ENCODE results near the gene LRRC28. TPM values are rescaled to one million over a fixed set of nuclear protein-coding genes. Genes with fewer than 3 reads are reported as not detected.
A peak's percentile ranks its signal among the peaks of the same experiment; 100 is the strongest.

The LRRC28 gene
- total RNA-seq, 2 donors from 2014 or later: 24.8 to 32.2 TPM

- DNase-seq (no peak), ATAC-seq (no peak)
- intact Hi-C loops (cut with DNase I, micrococcal nuclease): no loop called here
Observed at GRCh38 chr15:99328106-99329072, 77.1 kb downstream of the LRRC28 start.

- intact Hi-C loops (cut with DNase I, micrococcal nuclease): no loop called here
- ATAC-seq (no peak), DNase-seq (no peak)
Observed at GRCh38 chr15:99331381-99331780, 80.1 kb downstream of the LRRC28 start.

- intact Hi-C loops (cut with DNase I, micrococcal nuclease): no loop called here
- ATAC-seq: no peak
- no peak for DNase-seq
Observed at GRCh38 chr15:99333413-99333812, 82.1 kb downstream of the LRRC28 start.

DNA sequence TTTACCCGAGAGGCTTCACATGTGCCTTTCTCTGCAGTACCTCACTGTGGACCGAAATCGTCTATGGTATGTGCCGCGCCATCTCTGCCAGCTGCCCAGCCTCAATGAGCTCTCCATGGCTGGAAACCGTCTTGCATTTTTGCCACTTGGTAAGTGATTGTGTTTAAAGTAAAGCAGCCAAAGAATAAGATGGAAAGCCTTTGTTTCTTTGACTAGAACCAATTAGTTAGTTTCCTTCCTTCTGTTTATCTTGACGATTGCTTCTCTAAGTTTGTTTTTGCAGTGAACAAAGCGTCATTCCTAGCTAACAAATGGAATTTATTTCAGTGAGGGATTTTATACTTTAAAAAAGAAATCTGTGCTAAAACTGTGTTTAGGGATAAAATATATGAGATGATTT is 82.7 kb downstream of the LRRC28 start:
- intact Hi-C loops (cut with DNase I, micrococcal nuclease): no loop called here
- no peak for ATAC-seq
- DNase-seq: no peak

DNA sequence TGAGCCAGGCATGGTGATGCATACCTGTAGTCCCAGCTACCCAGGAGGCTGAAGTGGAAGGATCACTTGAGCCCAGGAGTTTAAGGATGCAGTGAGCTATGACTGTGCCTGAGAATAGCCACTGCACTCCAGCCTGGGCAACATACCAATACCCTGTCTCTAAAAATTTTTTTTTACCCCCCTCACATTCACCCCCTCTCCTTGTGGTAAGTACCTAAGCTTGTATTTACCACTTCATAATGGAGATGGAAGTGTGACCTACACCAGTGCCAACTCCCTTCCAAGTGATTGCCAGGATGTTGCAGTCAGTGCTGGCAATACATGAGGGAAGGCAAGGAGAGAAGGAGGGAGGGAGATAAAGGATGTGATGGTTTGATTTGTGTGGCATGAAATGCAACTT is 84.2 kb downstream of the LRRC28 start:
- DNase-seq (no peak), ATAC-seq (no peak)
- intact Hi-C loops (cut with DNase I, micrococcal nuclease): no loop called here

DNA sequence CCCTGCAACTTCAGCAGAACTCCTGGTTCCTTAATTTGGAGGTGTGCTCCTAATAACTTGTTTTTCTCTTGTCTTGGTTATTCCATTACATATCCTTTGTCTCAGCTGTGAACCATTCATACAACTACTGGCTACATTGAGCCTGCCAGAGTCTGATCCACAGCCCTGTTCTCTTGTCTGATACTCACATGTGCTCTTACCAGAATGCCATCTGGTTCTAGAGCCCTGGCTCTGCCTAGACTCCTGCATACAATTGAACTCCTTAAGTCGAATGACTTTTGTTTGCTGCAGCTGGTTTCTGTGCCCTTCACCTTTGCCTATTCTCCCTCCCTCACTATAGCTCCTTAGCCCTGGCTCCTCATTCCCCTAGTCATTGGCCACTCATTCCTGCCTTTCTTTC is 85.5 kb downstream of the LRRC28 start:
- ATAC-seq (no peak), DNase-seq (no peak)
- intact Hi-C loops (cut with DNase I, micrococcal nuclease): no loop called here

GRCh38 chr15:99340347-99340746 is 89.1 kb downstream of the LRRC28 start:
- DNase-seq: no peak
- ATAC-seq: no peak
- intact Hi-C loops (cut with DNase I, micrococcal nuclease): no loop called here

- DNase-seq (no peak), ATAC-seq (no peak)
- intact Hi-C loops (cut with DNase I, micrococcal nuclease): no loop called here
Observed at GRCh38 chr15:99341786-99342185, 90.5 kb downstream of the LRRC28 start.

DNA sequence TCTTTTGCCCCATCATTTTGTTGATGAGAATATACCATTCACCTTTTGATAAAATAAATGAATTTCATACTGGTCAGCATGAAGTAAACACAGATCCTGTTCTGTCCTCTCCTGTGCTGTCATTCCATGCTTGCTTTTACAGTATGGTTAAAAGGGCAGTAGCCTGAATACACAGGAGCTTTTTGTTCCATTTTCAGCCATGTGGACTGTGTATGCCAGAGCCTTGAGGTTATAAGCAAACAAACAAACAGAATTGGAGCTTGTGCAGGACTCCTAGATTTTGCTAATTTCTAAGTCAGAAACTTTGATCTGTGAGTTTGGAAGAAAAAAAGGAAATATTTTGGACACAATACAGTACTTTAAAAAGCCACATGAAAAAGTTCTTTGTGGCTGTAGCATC is 91.9 kb downstream of the LRRC28 start:
- no peak for ATAC-seq
- intact Hi-C loops (cut with DNase I, micrococcal nuclease): no loop called here
- no peak for DNase-seq

- peak in 1 of 2 donors; percentile 15 for DNase-seq
- ATAC-seq: no peak
- intact Hi-C loops (cut with DNase I, micrococcal nuclease): no loop called here
Observed at GRCh38 chr15:99343881-99344551, 92.7 kb downstream of the LRRC28 start.

DNA sequence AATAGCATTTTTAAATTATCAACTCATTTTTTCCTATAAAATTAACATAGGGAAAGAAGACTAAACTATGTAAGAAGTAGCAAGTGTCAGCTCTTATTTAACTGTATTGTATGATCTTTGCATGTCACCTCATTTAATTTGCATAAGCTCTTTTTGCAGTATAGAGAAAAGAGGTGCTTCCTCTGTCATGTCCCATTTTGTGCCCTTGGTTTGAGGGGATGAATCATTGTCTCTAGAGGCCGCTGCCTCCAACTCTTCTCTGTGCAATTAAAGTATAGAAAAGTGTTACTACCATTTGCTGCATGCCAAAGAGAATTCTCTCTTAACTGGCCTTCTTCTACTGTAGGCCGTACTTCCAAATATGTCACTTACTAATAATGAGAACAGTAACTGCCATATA is 93.4 kb downstream of the LRRC28 start:
- no peak for ATAC-seq
- DNase-seq: no peak
- intact Hi-C loops (cut with DNase I, micrococcal nuclease): no loop called here

DNA sequence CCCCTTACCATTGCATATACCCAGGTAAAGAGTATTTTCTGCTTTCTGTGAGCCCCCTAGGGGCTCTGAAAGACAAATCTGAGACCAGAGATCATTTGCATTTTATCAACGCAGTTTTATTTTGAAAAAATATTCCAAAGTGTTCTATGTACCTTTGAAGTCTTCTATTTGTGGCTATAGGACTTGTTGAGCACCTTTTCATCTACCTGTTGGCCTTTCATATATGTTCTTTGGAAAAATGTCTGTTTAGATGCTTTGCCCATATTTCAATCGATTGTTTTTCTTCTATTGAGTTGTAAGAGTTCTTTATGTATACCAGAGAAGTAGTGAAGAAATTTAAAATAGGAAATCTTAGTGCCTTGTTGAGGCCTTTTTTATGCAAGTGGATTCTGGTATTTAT is 94.0 kb downstream of the LRRC28 start:
- ATAC-seq (no peak), DNase-seq (no peak)
- intact Hi-C loops (cut with DNase I, micrococcal nuclease): no loop called here

DNA sequence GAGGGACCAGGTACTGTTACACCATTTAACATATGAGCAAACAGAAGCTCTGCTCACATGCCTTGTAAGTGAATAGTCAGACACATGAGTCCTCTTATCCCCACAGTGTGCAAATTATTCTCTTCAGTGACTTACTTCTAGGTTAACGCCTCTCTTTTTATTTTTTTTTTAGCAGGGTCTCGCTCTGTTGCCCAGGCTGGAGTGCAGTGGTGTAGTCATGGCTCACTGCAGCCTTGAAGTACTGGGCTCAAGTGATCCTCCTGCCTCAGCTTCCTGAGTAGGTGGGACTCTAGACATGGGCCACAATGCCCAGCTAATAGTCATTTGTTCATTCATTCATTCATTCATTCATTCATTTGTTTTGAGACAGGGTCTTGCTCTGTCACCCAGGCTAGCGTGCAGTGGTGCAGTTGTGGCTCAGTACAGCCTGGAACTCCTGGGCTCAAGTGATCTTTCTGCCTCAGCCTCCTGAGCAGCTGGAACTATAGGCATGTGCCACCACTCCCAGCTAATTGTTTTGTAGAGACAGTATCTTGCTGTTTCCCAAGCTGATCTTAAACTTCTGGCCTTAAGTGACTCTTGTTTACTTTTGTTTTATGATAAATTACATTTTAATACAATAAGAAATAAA is 94.7 kb downstream of the LRRC28 start:
- intact Hi-C loops (cut with DNase I, micrococcal nuclease): no loop called here
- DNase-seq (no peak), ATAC-seq (no peak)

DNA sequence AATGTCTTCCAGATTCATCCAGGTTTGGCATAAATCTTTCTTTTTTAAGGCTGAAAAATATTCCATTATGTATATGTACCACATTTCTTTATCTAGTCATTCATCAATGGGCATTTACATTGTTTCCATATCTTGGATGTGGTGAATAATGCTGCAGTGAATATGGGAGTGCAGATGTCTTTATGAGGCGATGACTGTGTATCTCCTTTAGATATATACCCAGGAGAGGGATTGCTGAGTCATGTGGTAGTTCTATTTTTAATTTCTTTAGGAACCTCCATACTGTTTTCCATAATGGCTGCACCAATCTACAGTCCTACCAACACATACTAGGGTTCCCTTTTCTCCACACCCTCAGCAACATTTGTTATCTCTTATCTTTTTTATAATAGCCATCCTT is 96.3 kb downstream of the LRRC28 start:
- ATAC-seq: no peak
- DNase-seq: no peak
- intact Hi-C loops (cut with DNase I, micrococcal nuclease): no loop called here

GRCh38 chr15:99348412-99348811 is 97.1 kb downstream of the LRRC28 start:
- intact Hi-C loops (cut with DNase I, micrococcal nuclease): no loop called here
- DNase-seq (no peak), ATAC-seq (no peak)

GRCh38 chr15:99350408-99350807 is 99.1 kb downstream of the LRRC28 start:
- intact Hi-C loops (cut with DNase I, micrococcal nuclease): no loop called here
- no peak for DNase-seq
- ATAC-seq: no peak

- no peak for ATAC-seq
- intact Hi-C loops (cut with DNase I, micrococcal nuclease): no loop called here
- DNase-seq: no peak
Observed at GRCh38 chr15:99359769-99360168, 108.5 kb downstream of the LRRC28 start.

DNA sequence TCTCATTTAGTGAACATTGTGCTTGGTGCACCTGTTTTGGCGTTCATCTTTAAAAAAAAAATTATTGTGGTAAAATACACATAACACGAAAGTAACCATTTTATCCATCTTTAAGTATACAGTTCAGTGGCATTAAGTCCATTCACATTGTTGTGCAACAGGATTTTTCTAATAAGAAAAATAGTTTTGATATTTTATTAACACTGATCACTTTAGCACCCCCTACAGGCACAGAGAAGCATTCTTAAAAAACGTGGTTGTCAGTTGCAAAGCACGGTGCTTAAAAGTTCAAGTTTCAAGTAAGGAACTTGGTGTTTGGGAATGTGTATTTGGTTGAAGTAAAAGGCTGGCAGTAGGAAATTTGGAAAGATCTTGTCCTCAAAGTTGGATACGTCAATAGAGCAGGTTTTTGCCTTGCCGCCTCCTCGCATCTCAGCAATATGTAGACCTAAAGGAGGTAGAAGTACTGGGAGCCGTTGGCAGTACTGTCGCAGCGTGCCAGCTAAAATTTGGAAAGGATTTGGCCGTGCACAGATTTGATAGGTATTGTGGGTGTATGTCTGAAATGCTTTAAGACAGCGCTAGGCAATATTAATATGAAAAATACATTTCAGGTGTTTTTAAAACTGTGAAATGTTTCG is 110.4 kb downstream of the LRRC28 start:
- DNase-seq (no peak), ATAC-seq (no peak)
- intact Hi-C loops (cut with DNase I, micrococcal nuclease): no loop called here

DNA sequence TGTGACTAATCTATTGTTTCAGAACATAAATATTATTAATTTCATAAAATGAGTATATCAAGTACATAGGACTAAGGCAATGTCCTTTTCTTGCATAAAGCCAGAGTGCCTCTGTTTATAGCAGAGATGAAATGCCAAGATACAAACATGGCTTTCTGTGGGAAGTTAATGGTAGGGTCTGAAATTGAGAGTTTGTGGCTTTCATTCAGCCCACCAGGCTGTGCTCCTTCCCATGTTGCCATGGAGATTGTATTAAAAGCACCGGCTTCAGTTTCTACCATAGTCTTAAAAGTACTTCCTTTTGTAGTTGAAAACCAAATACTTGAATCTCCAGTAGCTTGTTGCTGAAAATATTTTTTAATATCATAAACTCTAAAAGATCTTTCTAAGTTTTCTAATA is 114.0 kb downstream of the LRRC28 start:
- DNase-seq: no peak
- intact Hi-C loops (cut with DNase I, micrococcal nuclease): no loop called here
- ATAC-seq: no peak

Measured in left colon (tissue), 2 donors.